Spleen (tissue), 11 donors: ENCODE measurements around the gene CASP8. TPM values are rescaled to one million over a fixed set of nuclear protein-coding genes. Genes with fewer than 3 reads are reported as not detected.
"Not testable (repeated sequence)": the region's sequence is repeated elsewhere in the genome, so short reads cannot be mapped to it uniquely, and the experiment has no call there.

Experiments
- DNase-seq: peaks from one replicate; pipeline ENCODE4 v3.0.0-alpha.2; 2020
- H3K27ac ChIP-seq, 8 donors: fragments of 200-600 bp; sonication (generic) in 7 of 8; 1 replicate in 4 of 8; 2 replicates in 4 of 8; pipeline versions ENCODE4 v1.5.0 to v1.8.0; 2016 to 2021; ENCODE audit warnings: inconsistent platforms in 4 of 8, mild to moderate bottlenecking in 4 of 8, moderate library complexity in 1 of 8
- H3K27me3 ChIP-seq, 7 donors: fragments of 200-600 bp; sonication (generic) in 6 of 7; replicated peaks in 1 of 7; 1 replicate in 4 of 7; 2 replicates in 3 of 7; pipeline versions ENCODE4 v1.5.0 to v1.8.0; 2016 to 2021; ENCODE audit warnings: inconsistent platforms in 3 of 7, mild to moderate bottlenecking in 1 of 7
- H3K36me3 ChIP-seq, 6 donors: fragments of 200-600 bp; sonication (generic) in 5 of 6; 1 replicate in 4 of 6; 2 replicates in 2 of 6; pipeline versions ENCODE4 v1.5.0 to v1.8.0; 2016 to 2021; ENCODE audit warnings: inconsistent platforms in 2 of 6
- H3K4me1 ChIP-seq, 6 donors: fragments of 200-600 bp; sonication (generic) in 5 of 6; 1 replicate in 3 of 6; 2 replicates in 3 of 6; pipeline versions ENCODE4 v1.5.0 to v1.8.0; 2016 to 2021; ENCODE audit warnings: inconsistent platforms in 3 of 6
- H3K4me3 ChIP-seq, 8 donors: fragments of 200-600 bp; sonication (generic) in 7 of 8; 1 replicate in 4 of 8; 2 replicates in 4 of 8; pipeline versions ENCODE4 v1.5.0 to v1.8.0; 2016 to 2021; ENCODE audit warnings: inconsistent platforms in 4 of 8, mild to moderate bottlenecking in 4 of 8, moderate library complexity in 2 of 8
- H3K9me3 ChIP-seq, 8 donors: fragments of 200-600 bp; sonication (generic) in 7 of 8; 1 replicate in 4 of 8; 2 replicates in 4 of 8; pipeline versions ENCODE4 v1.5.0 to v1.8.0; 2016 to 2021; ENCODE audit warnings: inconsistent platforms in 4 of 8
- CTCF ChIP-seq, 11 experiments: fragments of 200-600 bp in 7 of 11; fragments of 450-650 bp in 4 of 11; sonication (generic) in 4 of 11; IDR thresholded peaks in 8 of 11; conservative IDR thresholded peaks in 3 of 11; 1 replicate in 7 of 11; 2 replicates in 4 of 11; pipeline versions ENCODE4 v1.4.0 to v1.8.0; 2016 to 2021; ENCODE audit warnings: antibody characterized with exemption in 11 of 11, inconsistent platforms in 4 of 11, mild to moderate bottlenecking in 1 of 11
- POLR2A ChIP-seq, 3 donors: fragments of 450-650 bp; IDR thresholded peaks; one replicate each; pipeline ENCODE4 v1.5.1; 2017; ENCODE audit warnings: antibody characterized with exemption in 3 of 3, mild to moderate bottlenecking in 1 of 3
- POLR2AphosphoS5 ChIP-seq, 3 donors: sonication (generic); formaldehyde crosslinking; IDR thresholded peaks; one replicate each; pipeline ENCODE4 v1.5.1; 2017; ENCODE audit warnings: antibody characterized with exemption in 3 of 3
- WGBS, 5 donors: extraction: QIAGEN DNeasy Blood & Tissue Kit in 3 of 5; methylation state at CpG; one replicate each; pipeline versions ENCODE4 v1.1.5 to v1.1.7; 2013 to 2018; 5-methylcytosine and 5-hydroxymethylcytosine counted together
- intact Hi-C: fragments of 100-400 bp; cut with DNase I; formaldehyde crosslinking; loops from one replicate; pipeline ENCODE4 v1.15.0; 2023; ENCODE audit warnings: low total_unique reads
- polyA plus RNA-seq, 3 donors: library from polyadenylated mRNA; stranded (reverse); fragments of 200-250 nt; gene quantifications; one replicate each; pipeline ENCODE4 v1.2.1, GENCODE V29; 2013
- total RNA-seq, 7 donors: library from RNA; depleted of rRNA in 3 of 7; stranded (reverse); fragments of >200 nt in 3 of 7; fragmentation: NEBNext Ultra II Directional in 4 of 7; extraction: Animal tissue kit (Norgen Biotek cat#: 25700) in 4 of 7; gene quantifications; one replicate each; pipeline versions ENCODE4 v1.1.0 to v1.2.1, GENCODE V29; 2016 to 2021
- donor health status: healthy with polysubstance abuse.
- donor health status: DM: no; HTN: no; CAD: no; lungs with moderate emphysema.
- donor health status: DM: no; HTN: no; CAD: no.
- donor health status: Bipolar disorder and iron deficiency.
- donor health status: healthy.
- donor health status: DM: no; HTN: no; CAD: no.
- donor health status: DM: yes; HTN: yes; CAD: no.

CASP8 gene
- total and polyA plus RNA-seq, 10 donors: 20.3 to 100 (median 78.7) TPM

- no peak for TF ChIP-seq POLR2A (IDR thresholded peaks at IDR 0.05)
- TF ChIP-seq POLR2AphosphoS5 (IDR thresholded peaks at IDR 0.05): peak in 1 of 3 donors; percentile 9
- peak; percentile 55 to 86 (median 74) for TF ChIP-seq CTCF (IDR thresholded peaks at IDR 0.05 in 8 of 11, conservative IDR thresholded peaks at IDR 0.05 in 3 of 11)
- whole genome bisulfite sequencing, 5 donors: 18 to 33% (median 20%) methylated on average over 14 of the region's 14 CpGs
- intact Hi-C loops: no loop called here
- Histone ChIP-seq H3K4me3 (peak overlapping the region in 5 of 8 donors; percentile 10 to 83 (median 56)), H3K27me3 (no peaks in the 10 kb centered on the region), H3K4me1 (peaks cover 40 to 95% (median 81%) of the 10 kb centered on the region in 6 donors), H3K9me3 (no peaks in the 10 kb centered on the region), H3K27ac (peak overlapping the region in 6 of 8 donors; percentile 25 to 92 (median 71)), H3K36me3 (peaks cover 0 to 30% (median 0%) of the 10 kb centered on the region in 6 donors)
- DNase-seq: peak; percentile 85
Measured at GRCh38 chr2:201235860-201236811, 24.2 kb upstream of the CASP8 start.

- H3K4me3 ChIP-seq: no peak overlapping the region
- peaks cover 0 to 30% (median 0%) of the 10 kb centered on the region in 6 donors for H3K36me3 ChIP-seq
- TF ChIP-seq POLR2AphosphoS5 (IDR thresholded peaks at IDR 0.05): no peak
- TF ChIP-seq POLR2A (IDR thresholded peaks at IDR 0.05): no peak
- TF ChIP-seq CTCF (IDR thresholded peaks at IDR 0.05 in 8 of 11, conservative IDR thresholded peaks at IDR 0.05 in 3 of 11): no peak
- no peak for DNase-seq
- H3K4me1 ChIP-seq: peaks cover 32 to 97% (median 78%) of the 10 kb centered on the region in 6 donors
- peak overlapping the region in 5 of 8 donors; percentile 22 to 86 (median 59) for H3K27ac ChIP-seq
- H3K9me3 ChIP-seq: no peaks in the 10 kb centered on the region
- intact Hi-C loops: no loop called here
- H3K27me3 ChIP-seq: no peaks in the 10 kb centered on the region
- WGBS, 5 donors: 55 to 64% (median 59%) methylated on average over 7 of the region's 7 CpGs
Measured at GRCh38 chr2:201237486-201238123, 22.7 kb upstream of the CASP8 start.

GRCh38 chr2:201239167-201239935 is 21.0 kb upstream of the CASP8 start:
- intact Hi-C loops, H3K9me3 ChIP-seq, H3K27me3 ChIP-seq: not testable (repeated sequence)
- Histone ChIP-seq H3K27ac (peak overlapping the region; percentile 58 to 86 (median 78)), H3K4me3 (peak overlapping the region in 1 of 8 donors; percentile 9), H3K4me1 (peaks cover 24 to 97% (median 71%) of the 10 kb centered on the region in 6 donors), H3K36me3 (peaks cover 0 to 30% (median 0%) of the 10 kb centered on the region in 6 donors)
- 70 to 87% (median 82%) methylated on average over 21 of the region's 21 CpGs for WGBS, 5 donors
- peak in 1 of 3 donors; percentile 72 for TF ChIP-seq POLR2AphosphoS5 (IDR thresholded peaks at IDR 0.05)
- DNase-seq: peak; percentile 87

GRCh38 chr2:201242571-201243277 is 17.6 kb upstream of the CASP8 start:
- Histone ChIP-seq H3K36me3 (peaks cover 0 to 27% (median 0%) of the 10 kb centered on the region in 6 donors), H3K9me3 (no peaks in the 10 kb centered on the region), H3K27me3 (no peaks in the 10 kb centered on the region), H3K4me1 (peaks cover 4 to 95% (median 51%) of the 10 kb centered on the region in 6 donors), H3K4me3 (no peak overlapping the region), H3K27ac (peak overlapping the region in 4 of 8 donors; percentile 22 to 49 (median 30))
- intact Hi-C loops: loop anchor here (5.0 kb wide), 1 partner anchor 120 kb away; no protein-coding TSS in a partner anchor
- TF ChIP-seq POLR2A (IDR thresholded peaks at IDR 0.05): no peak
- TF ChIP-seq POLR2AphosphoS5 (IDR thresholded peaks at IDR 0.05): no peak
- no peak for TF ChIP-seq CTCF (IDR thresholded peaks at IDR 0.05 in 8 of 11, conservative IDR thresholded peaks at IDR 0.05 in 3 of 11)
- DNase-seq: no peak
